HG03060 (cell line): ENCODE results near the gene RAB3GAP2.
"Not testable (repeated sequence)": the region's sequence is repeated elsewhere in the genome, so short reads cannot be mapped to it uniquely, and the experiment has no call there.

Experiments used
- ATAC-seq: cut with Tn5 transposase; IDR thresholded peaks from one replicate; pipeline ENCODE4 v1.9.1; 2021; ENCODE audit warnings: low read depth, moderate number of reproducible peaks; ENCODE audit not compliant: unreplicated experiment

The RAB3GAP2 gene

DNA sequence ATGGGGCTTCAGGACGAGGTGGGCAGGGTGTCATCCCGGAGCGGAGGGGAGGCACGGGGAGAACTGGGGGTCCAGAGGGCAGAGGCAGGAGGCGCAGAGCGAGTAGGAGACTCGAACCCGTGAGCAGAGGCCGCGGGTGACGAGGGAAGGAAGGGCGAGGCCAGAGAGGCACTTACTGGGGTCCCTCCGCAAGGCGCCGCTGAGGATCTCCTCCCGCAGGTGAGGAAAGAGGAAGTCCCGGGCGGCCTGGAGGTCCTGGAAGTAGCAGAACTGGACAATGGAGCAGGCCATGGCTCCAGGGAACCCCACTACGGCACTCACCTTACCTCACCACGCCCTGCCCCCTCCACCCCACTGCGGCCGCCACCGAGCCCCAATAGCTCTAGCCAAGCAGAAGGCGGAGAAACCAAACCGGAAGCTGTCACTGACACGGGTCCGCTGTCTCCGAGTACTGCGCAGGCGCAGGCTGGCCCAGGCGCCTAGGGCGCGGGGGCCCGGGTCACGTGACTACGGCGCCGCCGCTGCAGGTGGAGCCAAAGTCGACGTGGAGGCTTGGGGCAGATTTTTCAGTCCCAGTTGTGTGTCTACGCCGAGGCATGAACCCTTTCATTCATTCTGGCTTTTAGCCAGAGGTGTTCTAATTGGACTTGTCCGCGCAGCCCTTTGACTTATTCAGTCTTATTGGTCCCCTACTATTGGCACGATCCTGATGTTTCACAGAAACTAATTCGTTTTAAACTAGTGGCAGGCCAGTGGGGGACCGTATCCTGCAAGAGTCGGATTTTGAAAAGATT is at the start of gene RAB3GAP2:
RAB3GAP2 (minus strand) TSS at position 407 of the 794 bp plus-strand sequence; CDS start at position 291, 116 bp downstream.
- ATAC-seq = peak; percentile 95

DNA sequence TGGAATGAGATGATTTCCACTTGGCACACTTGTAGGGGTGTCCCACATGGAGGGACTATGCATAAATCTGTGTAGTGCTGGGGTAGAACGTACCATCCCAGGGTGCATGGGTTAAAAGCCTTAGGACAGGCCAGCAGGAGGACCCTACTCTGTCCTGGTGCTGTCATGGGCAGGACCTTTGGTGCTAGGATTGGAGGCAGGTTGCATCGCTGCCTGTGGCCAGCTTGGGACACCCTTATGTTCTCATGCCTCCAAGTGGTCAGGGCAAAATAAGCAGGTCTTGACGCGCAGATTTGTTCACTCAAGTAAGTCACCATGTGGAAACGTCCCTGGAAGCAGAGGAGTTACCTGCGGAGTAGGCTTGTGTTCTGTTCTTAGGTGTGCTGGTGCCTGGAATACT is 49.5 kb upstream of the RAB3GAP2 start:
- no peak for ATAC-seq

DNA sequence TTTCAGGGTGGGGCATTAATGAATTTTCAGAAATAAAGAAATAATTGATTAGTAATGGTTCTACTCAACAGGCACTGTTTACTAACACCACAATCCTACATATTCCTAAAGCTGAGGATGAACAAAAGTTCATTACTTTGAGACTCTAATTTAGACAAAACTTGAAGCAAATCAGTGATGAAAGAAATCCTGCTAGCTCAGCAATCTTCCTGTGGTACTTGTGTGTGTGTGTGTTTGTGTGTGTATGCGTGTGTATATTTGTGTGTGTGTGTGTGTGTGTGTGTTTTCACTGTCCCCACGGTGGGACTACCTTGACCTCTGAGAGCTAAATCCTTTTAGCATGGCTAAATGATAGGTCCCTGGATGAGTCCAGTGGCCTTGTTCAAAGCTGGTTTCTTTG is 48.5 kb upstream of the RAB3GAP2 start:
- no peak for ATAC-seq

GRCh38 chr1:220318673-220319072 is 46.4 kb upstream of the RAB3GAP2 start:
- no peak for ATAC-seq

- no peak for ATAC-seq
Observed at GRCh38 chr1:220317161-220317560, 44.9 kb upstream of the RAB3GAP2 start.

DNA sequence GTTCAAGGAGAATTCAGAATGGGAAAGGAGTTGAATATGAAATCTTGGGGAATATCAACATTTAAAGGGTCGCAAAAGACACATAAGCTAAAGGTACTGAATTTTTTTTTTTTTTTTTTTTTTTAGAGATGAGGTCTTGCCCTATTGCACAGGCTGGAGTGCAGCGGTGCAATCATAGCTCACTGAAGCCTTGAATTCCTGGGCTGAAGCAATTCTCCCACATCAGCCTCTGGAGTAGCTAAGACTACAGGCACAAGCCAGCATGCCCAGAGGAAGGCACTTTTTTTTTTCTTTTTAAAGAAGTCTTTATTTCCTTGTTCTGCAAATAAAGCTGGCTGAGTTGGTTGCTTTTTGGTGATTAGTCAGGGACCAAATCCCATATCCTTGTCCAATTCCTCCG is 44.1 kb upstream of the RAB3GAP2 start:
- ATAC-seq = no peak

GRCh38 chr1:220315070-220315839 is 43.0 kb upstream of the RAB3GAP2 start:
- no peak for ATAC-seq

DNA sequence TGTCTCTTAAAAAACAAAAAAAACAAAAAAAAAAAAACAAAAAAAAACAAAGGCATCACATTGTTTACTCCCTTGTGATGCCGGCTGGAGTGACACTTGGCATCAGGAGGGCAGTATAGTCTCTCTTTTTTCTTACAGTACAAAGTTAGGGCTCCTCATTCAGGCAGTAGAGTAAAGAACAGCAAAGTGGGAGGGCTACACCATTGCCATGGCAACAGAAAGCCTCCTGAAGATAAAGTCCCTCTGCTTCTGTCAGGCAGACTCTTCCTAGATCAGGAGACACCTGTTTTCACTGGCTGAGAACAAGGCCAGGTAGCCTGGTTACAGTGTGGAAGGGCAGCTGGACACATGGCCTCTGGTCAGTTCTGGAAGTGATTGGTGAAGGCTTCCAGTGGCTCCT is 41.3 kb upstream of the RAB3GAP2 start:
- ATAC-seq = no peak

DNA sequence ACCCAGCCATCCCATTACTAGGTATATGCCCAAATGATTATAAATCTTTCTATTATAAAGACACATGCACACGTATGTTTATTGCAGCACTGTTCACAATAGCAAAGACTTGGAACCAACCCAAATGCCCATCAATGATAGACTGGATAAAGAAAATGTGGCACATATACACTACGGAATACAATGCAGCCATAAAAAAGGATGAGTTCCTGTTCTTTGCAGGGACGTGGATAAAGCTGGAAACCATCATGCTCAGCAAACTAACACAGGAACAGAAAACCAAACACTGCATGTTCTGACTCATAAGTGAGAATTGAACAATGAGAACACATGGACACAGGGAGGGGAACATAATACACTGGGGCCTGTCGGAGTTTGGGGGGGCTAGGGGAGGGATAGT is 37.9 kb upstream of the RAB3GAP2 start:
- not testable (repeated sequence) for ATAC-seq

GRCh38 chr1:220307607-220308006 is 35.4 kb upstream of the RAB3GAP2 start:
- no peak for ATAC-seq

DNA sequence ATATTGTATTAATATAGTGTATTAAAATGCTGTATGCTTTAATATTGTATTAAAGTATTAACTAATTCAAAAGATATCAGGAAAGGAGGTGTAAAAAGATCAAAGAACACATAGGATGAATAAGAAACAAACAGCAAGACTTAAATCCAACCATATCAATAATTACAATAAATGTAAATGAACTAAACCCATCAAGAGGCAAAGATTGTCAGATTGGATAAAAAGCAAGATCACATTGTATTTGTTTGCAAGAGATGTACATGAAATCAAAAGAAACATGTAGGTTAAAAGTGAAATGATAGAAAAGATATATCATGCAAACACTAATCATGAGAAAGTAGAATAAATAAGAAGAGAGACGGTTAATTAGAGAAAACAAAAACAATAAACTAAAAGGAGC is 34.1 kb upstream of the RAB3GAP2 start:
- ATAC-seq = no peak

GRCh38 chr1:220303871-220304270 is 31.6 kb upstream of the RAB3GAP2 start:
- ATAC-seq = no peak

DNA sequence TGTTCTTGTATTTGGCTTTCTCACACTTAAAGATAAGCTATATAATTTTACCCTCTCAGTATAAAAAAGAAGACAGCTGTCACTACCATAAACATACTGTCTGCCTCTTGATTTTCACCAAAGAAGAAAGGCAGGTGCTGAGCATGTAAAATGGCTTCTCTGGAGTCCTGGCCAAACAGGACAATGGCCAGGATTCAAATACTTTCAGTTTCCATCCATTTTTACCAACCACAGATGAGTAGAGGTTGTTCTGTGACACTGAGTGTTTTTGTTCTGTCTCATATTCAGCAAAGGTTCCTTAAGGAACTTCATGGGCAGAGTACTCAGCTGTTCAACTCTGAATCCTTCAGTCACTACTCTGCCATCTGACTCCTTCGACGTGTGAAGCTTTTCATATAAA is 29.4 kb upstream of the RAB3GAP2 start:
- ATAC-seq = no peak

- ATAC-seq = no peak
Observed at GRCh38 chr1:220300442-220301121, 28.3 kb upstream of the RAB3GAP2 start.

- no peak for ATAC-seq
Observed at GRCh38 chr1:220299337-220299736, 27.1 kb upstream of the RAB3GAP2 start.

DNA sequence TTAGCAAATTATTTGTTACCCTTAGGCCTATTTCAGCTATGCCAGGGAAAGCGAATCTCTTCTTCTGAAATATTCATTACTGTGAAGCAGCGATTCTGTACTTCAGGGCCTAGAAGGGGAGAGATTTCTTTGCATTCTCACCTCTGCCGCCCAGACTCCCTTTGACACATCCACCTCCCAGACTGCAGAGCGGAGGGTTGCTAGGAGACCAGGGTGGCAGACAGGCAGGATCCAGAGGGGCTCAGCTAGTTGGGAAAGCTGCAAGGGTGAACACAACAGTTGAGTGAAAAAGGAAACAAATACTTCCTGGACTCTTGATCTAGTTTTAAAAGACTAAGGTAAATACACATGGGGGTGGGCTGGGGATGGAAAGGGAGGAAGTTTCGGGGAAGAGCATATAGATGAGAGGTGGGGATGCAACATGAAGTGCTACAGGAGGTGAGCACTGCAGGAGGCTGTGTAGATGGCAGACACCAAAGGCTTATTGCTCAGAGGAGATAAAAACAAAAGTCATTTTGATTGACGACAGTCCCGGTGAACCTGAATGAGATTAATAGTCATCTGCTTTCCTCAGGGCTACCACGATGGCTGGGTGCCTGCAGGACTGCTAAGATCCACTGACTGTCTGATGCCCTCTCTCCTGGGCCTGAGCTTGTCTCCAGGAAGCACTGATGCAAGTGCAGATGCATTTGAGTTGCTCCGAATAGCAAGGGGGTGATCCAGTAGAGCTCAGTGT is 26.4 kb upstream of the RAB3GAP2 start:
- no peak for ATAC-seq

DNA sequence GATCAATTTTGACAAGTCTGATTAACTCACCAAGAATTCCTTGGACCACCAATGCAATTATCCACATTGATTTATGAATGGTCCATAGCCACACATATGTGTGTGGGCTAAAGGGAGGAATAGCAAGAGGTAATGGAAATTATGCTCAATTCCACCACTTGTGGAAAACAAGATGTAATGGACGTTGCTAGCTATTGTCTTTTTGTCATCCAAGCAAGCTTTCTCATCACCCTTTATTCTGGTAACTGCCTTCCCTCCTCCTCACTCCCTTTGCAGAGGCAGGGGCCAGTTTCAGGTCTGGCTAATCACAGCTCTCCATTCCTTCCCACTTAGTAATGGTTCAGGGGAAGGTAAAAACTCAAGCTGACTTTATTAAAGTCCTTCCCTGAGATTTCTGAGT is 24.7 kb upstream of the RAB3GAP2 start:
- ATAC-seq = no peak

- ATAC-seq = no peak
Observed at GRCh38 chr1:220294846-220295301, 22.6 kb upstream of the RAB3GAP2 start.

GRCh38 chr1:220291580-220291979 is 19.3 kb upstream of the RAB3GAP2 start:
- ATAC-seq = no peak

- ATAC-seq = no peak
Observed at GRCh38 chr1:220290140-220290761, 18.0 kb upstream of the RAB3GAP2 start.
